ENCODE results near the gene TMEM179. TPM values are rescaled to one million over a fixed set of nuclear protein-coding genes. Genes with fewer than 3 reads are reported as not detected.

Gene TMEM179
- total and polyA plus RNA-seq, 2 of the 13 experiments (the other 11 are each of a cell fraction or from before 2014, with no cell fraction given) = not detected

DNA sequence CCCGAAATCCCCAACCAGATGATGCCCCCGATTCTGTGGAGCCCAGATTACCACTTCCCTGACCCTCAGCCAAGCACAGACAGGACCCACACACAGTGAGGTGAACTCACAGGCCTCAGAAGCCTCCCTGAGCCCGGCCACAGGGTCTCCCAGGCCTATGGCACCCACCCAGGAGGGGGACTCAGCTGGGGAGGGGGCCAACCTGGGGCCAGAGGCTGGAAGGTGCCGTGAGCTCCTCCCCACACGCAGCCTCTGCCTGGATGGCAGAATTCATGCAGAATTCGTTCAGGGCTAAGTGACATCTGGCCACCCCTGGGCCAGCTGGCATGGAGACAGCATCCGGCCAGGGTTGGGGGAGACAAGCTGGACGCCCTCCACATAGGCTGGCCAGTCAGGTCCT is 11.8 kb downstream of the TMEM179 start:
- H3K9me3 ChIP-seq (ENCODE audit: low read length) = no peaks in the 10 kb centered on the region
- H3K27me3 ChIP-seq (ENCODE audit: control insufficient read depth in 1 of 2, insufficient read depth in 2 of 2, low read length in 2 of 2) = peaks cover 23 to 76% of the 10 kb centered on the region in 2 experiments; a peak in 4 of 5 replicates
- H4K20me1 ChIP-seq (ENCODE audit: insufficient read depth, low read length) = peaks cover 7% of the 10 kb centered on the region; the same call in 1 of the 2 replicates
- no peaks in the 10 kb centered on the region for H3K4me1 ChIP-seq (ENCODE audit: insufficient read depth, low read length)
- no peak overlapping the region for H3K27ac ChIP-seq (ENCODE audit: extremely low read length, insufficient read depth, low read length)
- no peak for FAIRE-seq
- in situ Hi-C loops (cut with HindIII; ENCODE audit: extremely low pct_ligation_motif_present, low pct_unique_long_range_greater_than_20kb) (no loop called here), intact Hi-C loops (cut with micrococcal nuclease; ENCODE audit: unreplicated experiment) (no loop called here)
- no peak overlapping the region for H3K4me2 ChIP-seq (ENCODE audit: low read depth, low read length)
- no peak overlapping the region for H2AFZ ChIP-seq (ENCODE audit: low read length)
- H3K9ac ChIP-seq (ENCODE audit: insufficient read depth, low read depth, low read length) = no peak overlapping the region
- TF ChIP-seq, protein P1, sequence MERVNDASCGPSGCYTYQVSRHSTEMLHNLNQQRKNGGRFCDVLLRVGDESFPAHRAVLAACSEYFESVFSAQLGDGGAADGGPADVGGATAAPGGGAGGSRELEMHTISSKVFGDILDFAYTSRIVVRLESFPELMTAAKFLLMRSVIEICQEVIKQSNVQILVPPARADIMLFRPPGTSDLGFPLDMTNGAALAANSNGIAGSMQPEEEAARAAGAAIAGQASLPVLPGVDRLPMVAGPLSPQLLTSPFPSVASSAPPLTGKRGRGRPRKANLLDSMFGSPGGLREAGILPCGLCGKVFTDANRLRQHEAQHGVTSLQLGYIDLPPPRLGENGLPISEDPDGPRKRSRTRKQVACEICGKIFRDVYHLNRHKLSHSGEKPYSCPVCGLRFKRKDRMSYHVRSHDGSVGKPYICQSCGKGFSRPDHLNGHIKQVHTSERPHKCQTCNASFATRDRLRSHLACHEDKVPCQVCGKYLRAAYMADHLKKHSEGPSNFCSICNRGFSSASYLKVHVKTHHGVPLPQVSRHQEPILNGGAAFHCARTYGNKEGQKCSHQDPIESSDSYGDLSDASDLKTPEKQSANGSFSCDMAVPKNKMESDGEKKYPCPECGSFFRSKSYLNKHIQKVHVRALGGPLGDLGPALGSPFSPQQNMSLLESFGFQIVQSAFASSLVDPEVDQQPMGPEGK (CRISPR knock-in tag; IDR thresholded peaks at IDR 0.05) = no peak
- TF ChIP-seq TCF7L2 (IDR thresholded peaks at IDR 0.05; ENCODE audit: low read depth, low read length) (no peak), NKX3-1 (CRISPR knock-in tag; IDR thresholded peaks at IDR 0.05) (no peak), REXO4 (CRISPR knock-in tag; IDR thresholded peaks at IDR 0.05; ENCODE audit: borderline replicate concordance) (no peak), XBP1 (CRISPR knock-in tag; IDR thresholded peaks at IDR 0.05) (no peak), ZMYM4 (CRISPR knock-in tag; IDR thresholded peaks at IDR 0.05) (no peak), ZNF773 (CRISPR knock-in tag; IDR thresholded peaks at IDR 0.05; ENCODE audit: borderline replicate concordance) (no peak), SRY (CRISPR knock-in tag; IDR thresholded peaks at IDR 0.05) (no peak), RBFOX2 (IDR thresholded peaks at IDR 0.05; ENCODE audit: low read depth, low read length) (no peak), PHB2 (IDR thresholded peaks at IDR 0.05; ENCODE audit: partially characterized antibody) (no peak), ZNF326 (CRISPR knock-in tag; IDR thresholded peaks at IDR 0.05; ENCODE audit: borderline replicate concordance) (no peak), TBP (CRISPR knock-in tag; IDR thresholded peaks at IDR 0.05) (no peak), GTF3A (CRISPR knock-in tag; conservative IDR thresholded peaks at IDR 0.05) (no peak), ATF7 (IDR thresholded peaks at IDR 0.05) (no peak), ATF7 (CRISPR knock-in tag; IDR thresholded peaks at IDR 0.05) (no peak)
- TF ChIP-seq, protein P2, sequence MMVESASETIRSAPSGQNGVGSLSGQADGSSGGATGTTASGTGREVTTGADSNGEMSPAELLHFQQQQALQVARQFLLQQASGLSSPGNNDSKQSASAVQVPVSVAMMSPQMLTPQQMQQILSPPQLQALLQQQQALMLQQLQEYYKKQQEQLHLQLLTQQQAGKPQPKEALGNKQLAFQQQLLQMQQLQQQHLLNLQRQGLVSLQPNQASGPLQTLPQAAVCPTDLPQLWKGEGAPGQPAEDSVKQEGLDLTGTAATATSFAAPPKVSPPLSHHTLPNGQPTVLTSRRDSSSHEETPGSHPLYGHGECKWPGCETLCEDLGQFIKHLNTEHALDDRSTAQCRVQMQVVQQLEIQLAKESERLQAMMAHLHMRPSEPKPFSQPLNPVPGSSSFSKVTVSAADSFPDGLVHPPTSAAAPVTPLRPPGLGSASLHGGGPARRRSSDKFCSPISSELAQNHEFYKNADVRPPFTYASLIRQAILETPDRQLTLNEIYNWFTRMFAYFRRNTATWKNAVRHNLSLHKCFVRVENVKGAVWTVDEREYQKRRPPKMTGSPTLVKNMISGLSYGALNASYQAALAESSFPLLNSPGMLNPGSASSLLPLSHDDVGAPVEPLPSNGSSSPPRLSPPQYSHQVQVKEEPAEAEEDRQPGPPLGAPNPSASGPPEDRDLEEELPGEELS (CRISPR knock-in tag; IDR thresholded peaks at IDR 0.05) = no peak
- TF ChIP-seq, protein P3, sequence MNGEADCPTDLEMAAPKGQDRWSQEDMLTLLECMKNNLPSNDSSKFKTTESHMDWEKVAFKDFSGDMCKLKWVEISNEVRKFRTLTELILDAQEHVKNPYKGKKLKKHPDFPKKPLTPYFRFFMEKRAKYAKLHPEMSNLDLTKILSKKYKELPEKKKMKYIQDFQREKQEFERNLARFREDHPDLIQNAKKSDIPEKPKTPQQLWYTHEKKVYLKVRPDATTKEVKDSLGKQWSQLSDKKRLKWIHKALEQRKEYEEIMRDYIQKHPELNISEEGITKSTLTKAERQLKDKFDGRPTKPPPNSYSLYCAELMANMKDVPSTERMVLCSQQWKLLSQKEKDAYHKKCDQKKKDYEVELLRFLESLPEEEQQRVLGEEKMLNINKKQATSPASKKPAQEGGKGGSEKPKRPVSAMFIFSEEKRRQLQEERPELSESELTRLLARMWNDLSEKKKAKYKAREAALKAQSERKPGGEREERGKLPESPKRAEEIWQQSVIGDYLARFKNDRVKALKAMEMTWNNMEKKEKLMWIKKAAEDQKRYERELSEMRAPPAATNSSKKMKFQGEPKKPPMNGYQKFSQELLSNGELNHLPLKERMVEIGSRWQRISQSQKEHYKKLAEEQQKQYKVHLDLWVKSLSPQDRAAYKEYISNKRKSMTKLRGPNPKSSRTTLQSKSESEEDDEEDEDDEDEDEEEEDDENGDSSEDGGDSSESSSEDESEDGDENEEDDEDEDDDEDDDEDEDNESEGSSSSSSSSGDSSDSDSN (CRISPR knock-in tag; IDR thresholded peaks at IDR 0.05) = no peak
- TF ChIP-seq, protein P4, sequence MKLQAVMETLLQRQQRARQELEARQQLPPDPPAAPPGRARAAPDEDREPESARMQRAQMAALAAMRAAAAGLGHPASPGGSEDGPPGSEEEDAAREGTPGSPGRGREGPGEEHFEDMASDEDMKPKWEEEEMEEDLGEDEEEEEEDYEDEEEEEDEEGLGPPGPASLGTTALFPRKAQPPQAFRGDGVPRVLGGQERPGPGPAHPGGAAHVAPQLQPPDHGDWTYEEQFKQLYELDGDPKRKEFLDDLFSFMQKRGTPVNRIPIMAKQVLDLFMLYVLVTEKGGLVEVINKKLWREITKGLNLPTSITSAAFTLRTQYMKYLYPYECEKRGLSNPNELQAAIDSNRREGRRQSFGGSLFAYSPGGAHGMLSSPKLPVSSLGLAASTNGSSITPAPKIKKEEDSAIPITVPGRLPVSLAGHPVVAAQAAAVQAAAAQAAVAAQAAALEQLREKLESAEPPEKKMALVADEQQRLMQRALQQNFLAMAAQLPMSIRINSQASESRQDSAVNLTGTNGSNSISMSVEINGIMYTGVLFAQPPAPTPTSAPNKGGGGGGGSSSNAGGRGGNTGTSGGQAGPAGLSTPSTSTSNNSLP (IDR thresholded peaks at IDR 0.05; ENCODE audit: low read depth, low read length) = no peak
- no peaks in the 10 kb centered on the region for H3K79me2 ChIP-seq (ENCODE audit: insufficient read depth, low read length)
- no peak overlapping the region for H3K4me3 ChIP-seq (replicated peaks in 1 of 3; ENCODE audit: insufficient read depth in 1 of 3, low read depth in 2 of 3, low read length in 3 of 3)
- no peak for DNase-seq (ENCODE audit: low spot score)
- 5% methylated on average over 2 of the region's 8 CpGs for WGBS (ENCODE audit: low lambda C conversion rate)
- no TSS peak for BruUV-seq (replicated peaks)
- ChIA-PET CTCF (ENCODE audit: low intra/inter-chr PET ratio, low total read pairs) (no interaction called here), POLR2A (no interaction called here)
- H3K36me3 ChIP-seq (replicated peaks in 1 of 2; ENCODE audit: control insufficient read depth in 1 of 2, insufficient read depth in 2 of 2, low read length in 2 of 2) = no peaks in the 10 kb centered on the region
- no peak for ATAC-seq

Data from HepG2 (cell line).